ENCODE results near the gene ARHGDIB. TPM values are rescaled to one million over a fixed set of nuclear protein-coding genes. Genes with fewer than 3 reads are reported as not detected.

Gene ARHGDIB
- total RNA-seq, 2 donors from 2014 or later, result 0.66 to 0.95 TPM

DNA sequence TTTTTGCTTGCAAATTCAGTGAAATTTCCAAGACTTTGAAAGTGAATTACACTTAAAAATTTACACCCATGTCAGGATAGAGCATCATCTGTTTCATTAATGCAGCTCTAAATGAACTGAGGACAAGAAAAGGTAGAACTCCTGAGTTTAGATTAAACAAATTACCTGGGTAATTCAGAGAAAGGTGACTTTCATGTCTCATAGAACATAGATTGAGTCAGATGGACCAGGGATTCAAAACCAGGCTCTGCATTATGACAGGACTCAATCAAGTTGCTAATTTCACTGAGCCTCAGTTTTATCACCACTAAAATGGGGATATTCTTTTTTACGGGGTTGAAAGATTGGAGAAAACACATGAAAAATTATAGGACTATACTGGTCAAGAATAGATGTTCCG, 4.5 kb downstream of the ARHGDIB start:
- no peak for DNase-seq
- H3K9me3 Mint-ChIP-seq, result no peaks in the 10 kb centered on the region
- no peak overlapping the region for H3K9ac ChIP-seq (ENCODE audit: extremely low read depth, low read length, poor library complexity, severe bottlenecking)
- H3K27me3 ChIP-seq (ENCODE audit: control insufficient read depth, insufficient read depth, low read length, poor library complexity, severe bottlenecking), result no peaks in the 10 kb centered on the region
- no peaks in the 10 kb centered on the region for H3K36me3 Mint-ChIP-seq (ENCODE audit: low read depth)
- H3K4me3 Mint-ChIP-seq, result no peak overlapping the region
- H3K27ac Mint-ChIP-seq, result no peak overlapping the region
- TF ChIP-seq, protein P1, sequence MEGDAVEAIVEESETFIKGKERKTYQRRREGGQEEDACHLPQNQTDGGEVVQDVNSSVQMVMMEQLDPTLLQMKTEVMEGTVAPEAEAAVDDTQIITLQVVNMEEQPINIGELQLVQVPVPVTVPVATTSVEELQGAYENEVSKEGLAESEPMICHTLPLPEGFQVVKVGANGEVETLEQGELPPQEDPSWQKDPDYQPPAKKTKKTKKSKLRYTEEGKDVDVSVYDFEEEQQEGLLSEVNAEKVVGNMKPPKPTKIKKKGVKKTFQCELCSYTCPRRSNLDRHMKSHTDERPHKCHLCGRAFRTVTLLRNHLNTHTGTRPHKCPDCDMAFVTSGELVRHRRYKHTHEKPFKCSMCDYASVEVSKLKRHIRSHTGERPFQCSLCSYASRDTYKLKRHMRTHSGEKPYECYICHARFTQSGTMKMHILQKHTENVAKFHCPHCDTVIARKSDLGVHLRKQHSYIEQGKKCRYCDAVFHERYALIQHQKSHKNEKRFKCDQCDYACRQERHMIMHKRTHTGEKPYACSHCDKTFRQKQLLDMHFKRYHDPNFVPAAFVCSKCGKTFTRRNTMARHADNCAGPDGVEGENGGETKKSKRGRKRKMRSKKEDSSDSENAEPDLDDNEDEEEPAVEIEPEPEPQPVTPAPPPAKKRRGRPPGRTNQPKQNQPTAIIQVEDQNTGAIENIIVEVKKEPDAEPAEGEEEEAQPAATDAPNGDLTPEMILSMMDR (conservative IDR thresholded peaks at IDR 0.05), result no peak
- H3K9me3 ChIP-seq (ENCODE audit: control insufficient read depth, low read length), result no peaks in the 10 kb centered on the region
- no peaks in the 10 kb centered on the region for H3K27me3 Mint-ChIP-seq (ENCODE audit: insufficient read depth)
- WGBS, 2 experiments (ENCODE audit: insufficient coverage in 1 of 2, insufficient read length in 1 of 2), result 63 to 91% methylated on average over 2 of the region's 2 CpGs
- no peak overlapping the region for H3K27ac ChIP-seq (ENCODE audit: low read depth, low read length)
- H3K36me3 ChIP-seq (ENCODE audit: control insufficient read depth, insufficient read depth, low read length), result no peaks in the 10 kb centered on the region
- H3K4me3 ChIP-seq (ENCODE audit: low read length), result no peak overlapping the region
- no peaks in the 10 kb centered on the region for H3K4me1 ChIP-seq (ENCODE audit: control insufficient read depth, insufficient read depth, low read length)
- peaks cover 9% of the 10 kb centered on the region for H3K4me1 Mint-ChIP-seq

DNA sequence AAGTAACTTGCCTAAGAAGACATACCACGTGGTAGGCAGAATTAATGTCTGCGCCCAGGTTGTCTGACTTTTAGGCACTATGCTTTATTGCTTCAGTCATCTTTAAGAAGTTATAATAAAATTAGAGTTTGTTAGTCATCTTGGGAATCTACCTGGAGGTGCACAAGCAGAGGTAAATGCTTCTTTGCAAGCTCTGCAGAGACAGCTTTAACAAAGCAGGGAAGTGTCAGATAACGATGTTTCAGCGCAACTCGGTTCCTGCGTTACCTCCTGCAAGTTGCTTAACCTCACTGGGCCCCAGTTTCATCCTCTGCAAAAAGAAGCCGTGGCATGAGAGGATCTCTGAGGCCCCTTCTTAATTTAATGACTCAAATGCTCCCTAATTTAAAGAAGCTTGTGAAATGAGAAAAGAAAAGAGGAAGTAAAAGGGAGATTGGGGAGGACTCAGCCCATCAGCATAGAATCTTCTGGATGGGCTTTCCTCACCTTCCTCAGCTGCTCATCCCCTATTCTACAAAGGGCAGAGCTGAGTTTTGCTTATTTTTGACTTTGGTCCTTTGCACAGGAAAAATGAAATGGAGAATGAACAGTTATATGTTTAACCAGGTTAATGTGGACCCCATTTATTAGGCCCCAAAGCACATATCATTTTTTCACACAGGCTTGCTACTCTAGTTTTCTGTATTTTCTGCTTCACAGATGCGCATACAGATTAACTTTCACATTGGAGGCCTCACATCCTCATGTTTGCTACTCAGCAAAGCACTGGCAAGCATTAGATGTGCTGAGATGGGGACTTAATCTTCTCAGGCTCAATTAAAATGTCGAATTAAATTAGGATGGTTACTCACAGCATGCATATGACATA, 5.1 kb downstream of the ARHGDIB start:
- Histone ChIP-seq H3K9me3 (ENCODE audit: control insufficient read depth, low read length) (no peaks in the 10 kb centered on the region), H3K36me3 (ENCODE audit: control insufficient read depth, insufficient read depth, low read length) (no peaks in the 10 kb centered on the region), H3K4me3 (ENCODE audit: low read length) (no peak overlapping the region), H3K4me1 (ENCODE audit: control insufficient read depth, insufficient read depth, low read length) (no peaks in the 10 kb centered on the region), H3K27me3 (ENCODE audit: control insufficient read depth, insufficient read depth, low read length, poor library complexity, severe bottlenecking) (no peaks in the 10 kb centered on the region), H3K27ac (ENCODE audit: low read depth, low read length) (no peak overlapping the region), H3K9ac (ENCODE audit: extremely low read depth, low read length, poor library complexity, severe bottlenecking) (no peak overlapping the region)
- TF ChIP-seq, protein P1 (conservative IDR thresholded peaks at IDR 0.05), result no peak
- no peak overlapping the region for H3K27ac Mint-ChIP-seq
- H3K36me3 Mint-ChIP-seq (ENCODE audit: low read depth), result no peaks in the 10 kb centered on the region
- 90 to 91% methylated on average over 7 to 9 of the region's 9 CpGs for WGBS, 2 experiments (ENCODE audit: insufficient coverage in 1 of 2, insufficient read length in 1 of 2)
- H3K4me1 Mint-ChIP-seq, result peaks cover 6% of the 10 kb centered on the region
- H3K4me3 Mint-ChIP-seq, result no peak overlapping the region
- H3K27me3 Mint-ChIP-seq (ENCODE audit: insufficient read depth), result no peaks in the 10 kb centered on the region
- no peaks in the 10 kb centered on the region for H3K9me3 Mint-ChIP-seq
- DNase-seq, result no peak

DNA sequence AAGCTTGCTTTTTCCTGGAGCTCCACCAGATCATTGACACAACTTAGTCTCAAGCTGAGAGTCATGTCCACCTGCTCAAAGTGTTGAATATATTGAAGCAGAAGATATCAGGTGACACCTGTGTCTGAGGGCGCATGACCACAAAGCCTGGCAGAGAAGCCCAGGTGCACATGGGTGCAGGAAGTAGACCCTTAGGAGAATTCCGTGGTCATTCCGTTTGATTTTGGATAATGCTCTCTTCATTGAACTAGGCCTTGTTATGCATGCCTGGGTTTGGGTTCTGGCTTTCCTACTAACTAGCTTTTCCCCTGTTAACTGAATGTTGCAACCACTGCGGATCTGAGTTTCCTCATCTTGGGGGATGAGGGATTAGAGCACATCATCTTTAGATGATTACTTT, 7.1 kb downstream of the ARHGDIB start:
- Histone ChIP-seq H3K27ac (ENCODE audit: low read depth, low read length) (no peak overlapping the region), H3K9ac (ENCODE audit: extremely low read depth, low read length, poor library complexity, severe bottlenecking) (no peak overlapping the region), H3K36me3 (ENCODE audit: control insufficient read depth, insufficient read depth, low read length) (no peaks in the 10 kb centered on the region), H3K27me3 (ENCODE audit: control insufficient read depth, insufficient read depth, low read length, poor library complexity, severe bottlenecking) (no peaks in the 10 kb centered on the region), H3K4me3 (ENCODE audit: low read length) (no peak overlapping the region), H3K4me1 (ENCODE audit: control insufficient read depth, insufficient read depth, low read length) (no peaks in the 10 kb centered on the region), H3K9me3 (ENCODE audit: control insufficient read depth, low read length) (no peaks in the 10 kb centered on the region)
- Mint-ChIP-seq H3K27me3 (ENCODE audit: insufficient read depth) (no peaks in the 10 kb centered on the region), H3K4me1 (no peaks in the 10 kb centered on the region), H3K4me3 (no peak overlapping the region), H3K9me3 (no peaks in the 10 kb centered on the region), H3K36me3 (ENCODE audit: low read depth) (no peaks in the 10 kb centered on the region), H3K27ac (no peak overlapping the region)
- no peak for DNase-seq
- TF ChIP-seq, protein P1 (conservative IDR thresholded peaks at IDR 0.05), result no peak
- WGBS, 2 experiments (ENCODE audit: insufficient coverage in 1 of 2, insufficient read length in 1 of 2), result 90 to 93% methylated on average over 4 of the region's 4 CpGs

Data from endodermal cell (in vitro differentiated cells).